Adipose tissue (tissue), 3 donors: ENCODE results near the gene FAIM. TPM values are rescaled to one million over a fixed set of nuclear protein-coding genes. Genes with fewer than 3 reads are reported as not detected.
"Not testable (repeated sequence)": the region's sequence is repeated elsewhere in the genome, so short reads cannot be mapped to it uniquely, and the experiment has no call there.

ENCODE experiments used
- H3K27ac ChIP-seq: one replicate; pipeline ENCODE4 v1.5.1; 2013; ENCODE audit warnings: low read depth, low read length
- WGBS, 3 donors: extraction: QIAGEN DNeasy Blood & Tissue Kit; methylation state at CpG; one replicate each; pipeline ENCODE4 v1.1.7; 2013; 5-methylcytosine and 5-hydroxymethylcytosine counted together
- polyA plus RNA-seq, 3 donors: library from polyadenylated mRNA; stranded (reverse); fragments of 200-250 nt; gene quantifications; one replicate each; pipeline ENCODE4 v1.2.3, GENCODE V29; 2013
- donor health status: healthy with polysubstance abuse.
- donor health status: Bipolar disorder and iron deficiency.
- donor health status: healthy.

FAIM gene
- polyA plus RNA-seq, 3 donors = 22.2 to 37.5 (median 30.6) TPM

DNA sequence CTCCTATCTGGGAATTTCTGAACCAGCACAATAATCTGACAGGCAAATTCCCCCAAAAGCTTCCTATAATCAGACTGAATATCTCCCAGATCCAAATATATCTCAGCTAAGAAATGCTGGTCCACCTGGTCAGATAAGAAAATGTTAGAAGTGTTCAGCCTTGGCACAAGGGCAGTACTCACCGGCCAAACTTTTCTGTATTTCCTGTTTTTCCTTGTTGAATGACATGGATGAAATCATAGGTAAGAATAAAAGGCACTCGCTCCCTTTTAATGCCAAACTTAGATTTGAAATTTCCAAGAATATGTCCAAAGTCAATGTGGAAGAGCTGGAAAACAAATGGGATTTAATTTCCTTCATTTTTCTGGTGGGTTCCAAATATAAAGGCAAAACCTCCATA is 48.9 kb downstream of the FAIM start:
- H3K27ac ChIP-seq = no peak overlapping the region
- WGBS, 3 donors = 25 to 69% (median 68%) methylated on average over 2 of the region's 2 CpGs

GRCh38 chr3:138668107-138668506 is 59.5 kb downstream of the FAIM start:
- WGBS, 3 donors = 39 to 62% (median 59%) methylated on average over 1 of the region's 1 CpG
- no peak overlapping the region for H3K27ac ChIP-seq

- no peak overlapping the region for H3K27ac ChIP-seq
These were observed 61.8 kb downstream of the FAIM start for GRCh38 chr3:138670407-138670806.

DNA sequence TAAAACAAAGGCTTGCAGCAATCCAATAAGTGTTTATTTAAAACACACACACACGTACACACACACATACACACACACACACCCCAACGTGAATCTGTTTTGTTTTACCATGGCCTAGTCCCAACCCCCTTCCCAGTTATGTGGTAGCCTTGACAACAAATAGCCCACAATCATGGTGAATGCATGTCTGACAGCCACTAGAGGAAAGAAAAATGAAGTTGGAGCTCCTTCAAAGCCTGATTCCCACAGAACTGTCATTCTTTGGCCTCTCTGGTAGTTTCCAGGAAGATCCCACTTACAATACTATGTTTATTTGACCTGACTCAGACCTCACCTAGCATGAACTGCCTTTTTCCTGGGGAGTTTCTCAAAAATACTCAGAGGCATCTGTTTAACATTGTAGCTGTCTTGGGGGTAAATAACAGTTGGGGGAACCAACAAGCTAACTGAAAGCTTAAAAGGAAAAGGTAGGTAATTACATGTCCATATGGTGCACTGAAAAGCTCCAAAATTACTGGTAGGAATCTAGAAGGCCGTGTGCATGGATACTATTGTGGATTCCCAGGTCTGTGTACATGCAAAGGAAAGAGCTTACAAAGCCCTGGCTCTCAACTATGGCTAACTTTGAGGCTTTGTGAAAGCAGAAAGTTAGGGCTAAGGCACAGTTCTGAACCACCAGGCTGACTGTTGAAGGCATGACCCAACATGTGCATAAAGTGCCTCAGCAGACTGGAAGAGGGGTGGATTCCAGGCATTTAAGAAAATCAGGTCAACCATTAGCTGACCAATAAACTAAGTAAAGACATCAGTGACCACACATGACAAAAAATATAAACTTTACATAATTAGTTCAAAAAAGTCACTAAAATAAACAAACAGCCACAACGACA is 65.3 kb downstream of the FAIM start:
- WGBS, 3 donors = 53 to 74% (median 69%) methylated on average over 4 of the region's 4 CpGs

GRCh38 chr3:138675393-138675792 is 66.8 kb downstream of the FAIM start:
- H3K27ac ChIP-seq = no peak overlapping the region
- WGBS, 3 donors = 95 to 98% (median 97%) methylated on average over 1 of the region's 1 CpG

More for the DNA sequence above, 65.3 kb downstream of the FAIM start:
- no peak overlapping the region for H3K27ac ChIP-seq

DNA sequence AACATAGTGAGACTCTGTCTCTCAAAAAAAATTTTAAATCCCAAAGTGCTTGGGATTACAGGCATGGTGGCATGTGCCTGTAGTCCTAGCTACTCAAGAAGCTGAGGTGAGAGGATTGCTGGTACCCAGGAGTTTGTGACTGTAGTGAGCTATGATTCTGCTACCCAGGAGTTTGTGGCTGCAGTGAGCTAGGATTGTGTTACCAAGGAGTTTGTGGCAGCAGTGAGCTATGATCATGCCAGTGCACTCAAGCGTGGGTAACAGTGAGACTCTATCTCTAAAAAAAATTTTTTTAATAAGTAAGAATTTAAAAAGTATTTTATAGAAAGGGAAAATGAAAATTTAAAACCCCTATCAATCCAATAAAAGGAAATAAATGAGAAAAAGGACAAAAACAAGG is 69.5 kb downstream of the FAIM start:
- no peak overlapping the region for H3K27ac ChIP-seq
- 86 to 98% (median 93%) methylated on average over 1 of the region's 1 CpG for WGBS, 3 donors

DNA sequence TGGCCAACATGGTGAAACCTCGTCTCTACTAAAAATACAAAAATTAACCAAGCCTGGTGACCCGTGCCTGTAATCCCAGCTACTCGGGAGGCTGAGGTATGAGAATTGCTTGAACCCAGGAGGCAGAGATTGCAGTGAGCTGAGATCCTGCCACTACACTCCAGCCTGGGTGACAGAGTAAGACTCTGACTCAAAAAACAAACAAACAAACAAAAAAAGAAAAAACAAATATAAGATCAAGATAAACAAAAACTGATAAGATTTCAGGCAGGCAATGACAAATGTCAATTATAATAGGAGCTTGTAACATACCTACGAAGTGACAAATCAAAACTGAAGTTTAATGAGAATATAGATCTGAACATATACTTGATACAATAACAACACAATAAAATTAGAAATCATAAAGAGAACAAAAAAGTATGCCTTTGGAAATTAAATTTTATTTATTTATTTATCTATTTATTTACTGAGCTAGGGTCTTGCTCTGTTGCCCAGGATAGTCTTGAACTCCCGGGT is 70.4 kb downstream of the FAIM start:
- H3K27ac ChIP-seq = no peak overlapping the region
- 59 to 95% (median 94%) methylated on average over 5 of the region's 5 CpGs for WGBS, 3 donors

DNA sequence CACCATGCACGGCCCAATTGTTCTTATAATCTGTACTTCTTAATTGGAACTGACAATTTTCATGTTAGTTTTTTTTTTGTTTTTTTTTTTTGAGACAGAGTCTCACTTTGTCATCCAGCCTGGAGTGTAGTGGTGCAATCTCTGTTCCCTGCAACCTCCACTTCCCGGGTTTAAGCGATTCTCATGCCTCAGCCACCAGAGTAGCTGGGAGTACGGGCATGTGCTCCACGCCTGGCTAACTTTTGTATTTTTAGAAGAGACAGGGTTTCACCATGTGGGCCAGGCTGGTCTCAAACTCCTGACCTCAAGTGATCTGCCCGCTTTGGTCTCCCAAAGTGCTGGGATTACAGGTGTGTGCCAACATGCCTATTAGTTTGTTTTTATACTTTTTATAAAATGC is 72.4 kb downstream of the FAIM start:
- not testable (repeated sequence) for H3K27ac ChIP-seq
- WGBS, 3 donors = 80 to 95% (median 94%) methylated on average over 6 of the region's 6 CpGs

DNA sequence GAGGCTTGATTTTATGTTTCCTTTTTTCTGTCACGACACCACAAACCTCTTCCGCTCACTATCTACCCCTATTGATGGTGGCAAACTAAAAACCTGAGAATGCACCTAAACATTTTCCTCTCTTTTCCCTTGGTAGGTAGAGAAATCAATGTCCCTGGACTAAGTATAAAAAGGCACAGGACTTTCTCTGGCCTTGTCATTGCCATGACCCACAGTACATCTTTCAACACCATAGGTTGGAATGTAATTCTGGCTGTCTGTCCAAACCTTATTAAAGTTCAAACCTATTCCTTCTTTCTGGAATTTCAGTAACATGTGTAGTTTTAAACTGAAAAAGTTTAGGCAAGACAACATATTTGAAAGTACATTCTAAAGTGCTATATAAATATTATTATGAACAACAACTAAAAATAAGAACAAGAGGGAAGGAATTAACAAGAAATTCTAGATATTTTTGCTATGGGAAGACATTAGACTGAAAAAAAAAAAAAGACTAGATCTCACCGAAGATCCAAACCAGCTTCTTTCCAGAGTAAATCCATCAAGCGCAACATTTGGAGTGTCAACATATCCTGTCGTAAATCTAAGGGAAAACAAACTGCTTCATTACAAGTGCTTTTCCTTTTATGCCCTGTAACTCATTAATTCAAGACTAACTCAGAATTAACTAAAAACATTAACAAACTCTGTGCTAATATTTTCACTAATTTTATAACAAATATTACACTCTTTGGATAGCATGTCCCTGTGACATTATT is 73.1 kb downstream of the FAIM start:
- WGBS, 3 donors = 43 to 68% (median 68%) methylated on average over 5 of the region's 5 CpGs
- H3K27ac ChIP-seq = no peak overlapping the region

DNA sequence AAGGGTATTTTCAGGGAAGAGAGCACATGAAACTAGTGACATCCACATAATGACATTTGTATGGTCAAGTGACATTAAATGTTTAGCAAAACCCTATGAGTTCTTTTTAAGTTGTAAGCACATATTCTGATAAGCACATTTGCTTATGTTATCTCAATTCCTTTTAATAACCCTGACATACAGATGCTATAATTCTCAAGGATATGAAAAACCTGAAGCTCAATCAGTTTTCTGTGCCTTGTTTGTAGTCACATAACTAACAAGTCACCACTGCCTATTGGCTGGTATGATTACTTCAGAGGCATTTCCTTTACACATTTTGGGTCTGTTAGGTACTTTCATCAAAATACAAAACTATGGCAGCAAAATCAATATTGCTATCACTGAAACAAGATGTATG is 74.1 kb downstream of the FAIM start:
- H3K27ac ChIP-seq = no peak overlapping the region

Other genes starting within 250 kb of the FAIM start
- 1 to 10 TPM in 1 of 3 donors, under 1 TPM in 1, not detected in 1; 0.22 to 1.2 TPM for gene ESYT3, start 174.2 kb upstream of the FAIM start, polyA plus RNA-seq
- 10 to 100 TPM in 2 of 3 donors, 1 to 10 TPM in 1; 4.8 to 12.0 (median 10.7) TPM for gene CEP70, start 14.5 kb upstream of the FAIM start, polyA plus RNA-seq
- 10 to 100 TPM in 2 of 3 donors, 1 to 10 TPM in 1; 8.2 to 16.5 (median 14.9) TPM for gene PIK3CB, start 226.2 kb downstream of the FAIM start, polyA plus RNA-seq